HepG2 (cell line): Measurements from ENCODE around the gene DCP2. TPM values are rescaled to one million over a fixed set of nuclear protein-coding genes. Genes with fewer than 3 reads are reported as not detected.

Source experiments
- ARID5B ChIP-seq: IDR thresholded peaks from 2 replicates; pipeline ENCODE4 v1.4.0; 2020; ENCODE audit warnings: mild to moderate bottlenecking, missing genetic modification reagents
- ASH2L ChIP-seq: fragments of 300-600, 200-600 bp; sonication (generic); IDR thresholded peaks from 2 replicates; pipeline ENCODE4 v1.7.0; 2017; ENCODE audit warnings: low read depth, mild to moderate bottlenecking, moderate library complexity, mixed read lengths, low read length; ENCODE audit not compliant: insufficient read length
- FOXA1 ChIP-seq, 2 experiments: fragments of 450-650 bp in 1 of 2; sonication (generic) in 1 of 2; formaldehyde crosslinking in 1 of 2; IDR thresholded peaks; 2 replicates each; pipeline versions ENCODE4 v1.4.0 to v1.6.1; 2016 to 2020; ENCODE audit warnings: missing genetic modification reagents in 1 of 2
- FOXJ3 ChIP-seq: sonication (generic); formaldehyde crosslinking; IDR thresholded peaks from 2 replicates; pipeline ENCODE4 v1.4.0; 2020; ENCODE audit warnings: missing genetic modification reagents, mild to moderate bottlenecking, borderline replicate concordance
- HDAC1 ChIP-seq: sonication (generic); formaldehyde crosslinking; IDR thresholded peaks from 2 replicates; pipeline ENCODE4 v1.5.1; 2020; ENCODE audit warnings: mild to moderate bottlenecking, missing genetic modification reagents
- HMG20A ChIP-seq: IDR thresholded peaks from 2 replicates; pipeline ENCODE4 v1.6.1; 2016; ENCODE audit warnings: borderline replicate concordance
- HNF4G ChIP-seq, 2 experiments: sonication (generic) in 1 of 2; formaldehyde crosslinking in 1 of 2; IDR thresholded peaks; 2 replicates each; pipeline versions ENCODE4 v1.4.0 to v1.6.1; 2011 to 2020; ENCODE audit warnings: borderline replicate concordance in 2 of 2, low read depth in 2 of 2, mild to moderate bottlenecking in 2 of 2, low read length in 1 of 2, missing genetic modification reagents in 1 of 2, moderate library complexity in 1 of 2
- HOXA9 ChIP-seq: sonication (generic); formaldehyde crosslinking; IDR thresholded peaks from 2 replicates; pipeline ENCODE4 v1.8.1; 2022; ENCODE audit warnings: missing genetic modification reagents, mild to moderate bottlenecking, moderate library complexity, borderline replicate concordance
- JUNB ChIP-seq: sonication (generic); formaldehyde crosslinking; IDR thresholded peaks from 2 replicates; pipeline ENCODE4 v1.8.0; 2022; ENCODE audit warnings: missing genetic modification reagents, mild to moderate bottlenecking, borderline replicate concordance
- PTBP1 ChIP-seq: fragments of 200-400 bp; formaldehyde crosslinking; IDR thresholded peaks from 2 replicates; pipeline ENCODE4 v1.6.1; 2018; ENCODE audit warnings: low read length, low read depth; ENCODE audit not compliant: poor library complexity, severe bottlenecking
- RXRB ChIP-seq: IDR thresholded peaks from 2 replicates; pipeline ENCODE4 v1.6.1; 2016; ENCODE audit warnings: borderline replicate concordance, missing genetic modification reagents, missing compliant biosample characterization
- SALL1 ChIP-seq: sonication (generic); formaldehyde crosslinking; IDR thresholded peaks from 2 replicates; pipeline ENCODE4 v1.8.0; 2022; ENCODE audit warnings: mild to moderate bottlenecking, missing genetic modification reagents
- SIN3A ChIP-seq: IDR thresholded peaks from 2 replicates; pipeline ENCODE4 v1.6.1; 2011; ENCODE audit warnings: low read depth, mild to moderate bottlenecking, control low read depth, low read length, borderline replicate concordance
- SOX5 ChIP-seq: IDR thresholded peaks from 2 replicates; pipeline ENCODE4 v1.6.1; 2016; ENCODE audit warnings: borderline replicate concordance
- SP5 ChIP-seq: IDR thresholded peaks from 2 replicates; pipeline ENCODE4 v1.6.1; 2016; ENCODE audit warnings: low read depth, borderline replicate concordance
- ZBTB38 ChIP-seq: sonication (generic); formaldehyde crosslinking; IDR thresholded peaks from 2 replicates; pipeline ENCODE4 v1.5.1; 2020; ENCODE audit warnings: mild to moderate bottlenecking, missing genetic modification reagents
- ZNF747 ChIP-seq: sonication (generic); formaldehyde crosslinking; IDR thresholded peaks from 2 replicates; pipeline ENCODE4 v1.8.1; 2023; ENCODE audit warnings: missing genetic modification reagents, mild to moderate bottlenecking, borderline replicate concordance
- polyA plus RNA-seq, 8 experiments: library from polyadenylated mRNA; depleted of rRNA in 3 of 8; stranded (reverse) in 7 of 8; unstranded in 1 of 8; fragments of >200 nt; fragmentation: Illumina TruSeq in 4 of 8; extraction: Trizol in 4 of 8; gene quantifications; 2 replicates each; pipeline versions ENCODE4 v1.2.1 to v1.2.3, GENCODE V29; 2011 to 2016; ENCODE audit warnings: low read depth in 4 of 8, missing spikeins in 1 of 8, mixed read lengths in 1 of 8; ENCODE audit not compliant: insufficient read depth in 1 of 8
- total RNA-seq, 5 experiments: library from RNA; depleted of rRNA; stranded (reverse); fragments of >200 nt; fragmentation: Illumina TruSeq; extraction: Trizol; gene quantifications; 2 replicates each; pipeline ENCODE4 v1.2.3, GENCODE V29; 2016; ENCODE audit warnings: low read depth in 1 of 5
- TF ChIP-seq, protein P1 (sequence below): sonication (generic); formaldehyde crosslinking; IDR thresholded peaks from 2 replicates; pipeline ENCODE4 v1.4.0; 2020; ENCODE audit warnings: missing genetic modification reagents, borderline replicate concordance
- TF ChIP-seq, protein P2 (sequence below): sonication (generic); formaldehyde crosslinking; IDR thresholded peaks from 2 replicates; pipeline ENCODE4 v1.5.0; 2020; ENCODE audit warnings: missing genetic modification reagents

The DCP2 gene
- total and polyA plus RNA-seq, 2 of the 13 experiments (the other 11 are each of a cell fraction or from before 2014, with no cell fraction given) = 16.2 to 63.4 TPM

DNA sequence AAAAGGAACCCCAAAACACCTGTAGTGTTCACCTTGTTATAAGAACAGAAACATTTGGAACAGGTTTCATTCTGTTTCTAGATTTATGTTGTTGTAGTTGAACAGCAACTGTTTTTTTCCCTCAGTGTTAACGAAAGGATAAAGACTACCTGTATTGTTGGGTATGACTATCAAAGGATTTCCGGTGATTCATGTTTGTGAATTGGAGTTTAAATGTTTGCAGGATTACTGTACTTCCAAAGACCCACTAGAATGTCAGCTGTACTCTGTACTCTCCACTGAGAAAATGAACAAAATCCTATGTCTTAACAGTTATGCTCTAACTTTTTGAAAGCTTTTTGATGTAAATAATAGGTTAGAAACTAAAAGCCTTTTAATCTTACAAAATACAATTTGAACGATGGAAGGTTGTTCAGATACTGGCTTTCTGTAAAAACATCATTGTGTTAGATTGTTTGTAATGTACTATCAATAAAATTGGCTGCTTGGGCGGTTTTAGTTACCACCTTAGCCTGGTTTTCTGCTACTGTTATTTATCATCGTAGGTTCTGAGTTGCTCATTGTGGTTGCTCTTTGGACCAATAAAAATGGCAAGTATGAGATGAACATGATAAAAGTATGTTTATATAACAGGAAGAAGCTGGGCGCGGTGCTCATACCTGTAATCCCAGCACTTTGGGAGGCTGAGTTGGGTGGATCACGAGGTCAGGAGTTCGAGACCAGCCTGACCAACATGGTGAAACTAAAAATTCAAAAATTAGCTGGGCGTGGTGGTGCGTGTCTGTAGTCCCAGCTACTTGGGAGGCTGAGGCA, 44.1 kb downstream of the DCP2 start (continued):
- 0 out of 2 replicates have a peak, but pooled peaks have one; percentile 24 for TF ChIP-seq HNF4G (IDR thresholded peaks at IDR 0.05; ENCODE audit: borderline replicate concordance, low read depth, low read length)
- no peak for TF ChIP-seq HNF4G (CRISPR knock-in tag; IDR thresholded peaks at IDR 0.05; ENCODE audit: borderline replicate concordance, low read depth)
- no peak for TF ChIP-seq SIN3A
- no peak for TF ChIP-seq ZNF747 (CRISPR knock-in tag)
- peak; percentile 96 for TF ChIP-seq ASH2L
- 0 out of 2 replicates have a peak, but pooled peaks have one; percentile 32 for TF ChIP-seq SP5 (CRISPR knock-in tag)
- peak; percentile 89 for TF ChIP-seq SOX5 (CRISPR knock-in tag)
- no peak for TF ChIP-seq PTBP1
- TF ChIP-seq HOXA9 = no peak
- TF ChIP-seq ARID5B = peak; percentile 73
- TF ChIP-seq HMG20A (CRISPR knock-in tag) = peak; percentile 48; the same call in 1 of the 2 replicates
- TF ChIP-seq, protein P1, sequence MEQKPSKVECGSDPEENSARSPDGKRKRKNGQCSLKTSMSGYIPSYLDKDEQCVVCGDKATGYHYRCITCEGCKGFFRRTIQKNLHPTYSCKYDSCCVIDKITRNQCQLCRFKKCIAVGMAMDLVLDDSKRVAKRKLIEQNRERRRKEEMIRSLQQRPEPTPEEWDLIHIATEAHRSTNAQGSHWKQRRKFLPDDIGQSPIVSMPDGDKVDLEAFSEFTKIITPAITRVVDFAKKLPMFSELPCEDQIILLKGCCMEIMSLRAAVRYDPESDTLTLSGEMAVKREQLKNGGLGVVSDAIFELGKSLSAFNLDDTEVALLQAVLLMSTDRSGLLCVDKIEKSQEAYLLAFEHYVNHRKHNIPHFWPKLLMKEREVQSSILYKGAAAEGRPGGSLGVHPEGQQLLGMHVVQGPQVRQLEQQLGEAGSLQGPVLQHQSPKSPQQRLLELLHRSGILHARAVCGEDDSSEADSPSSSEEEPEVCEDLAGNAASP = no peak
- peak; percentile 86; the same call in 1 of the 2 replicates for TF ChIP-seq JUNB (CRISPR knock-in tag)
- TF ChIP-seq ZBTB38 (CRISPR knock-in tag) = peak; percentile 67; the same call in 1 of the 2 replicates
- no peak for TF ChIP-seq HDAC1 (CRISPR knock-in tag)
- TF ChIP-seq, protein P2, sequence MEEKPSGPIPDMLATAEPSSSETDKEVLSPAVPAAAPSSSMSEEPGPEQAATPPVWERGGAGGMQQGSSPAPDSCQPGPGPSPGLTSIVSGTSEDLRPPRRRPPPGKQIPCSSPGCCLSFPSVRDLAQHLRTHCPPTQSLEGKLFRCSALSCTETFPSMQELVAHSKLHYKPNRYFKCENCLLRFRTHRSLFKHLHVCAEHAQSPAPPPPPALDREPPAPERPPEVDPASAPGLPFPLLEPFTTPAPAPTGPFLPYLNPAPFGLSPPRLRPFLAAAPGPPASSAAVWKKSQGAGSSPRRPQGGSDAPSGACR = no peak
- TF ChIP-seq FOXJ3 (CRISPR knock-in tag) = peak; percentile 67; the same call in 1 of the 2 replicates
- TF ChIP-seq RXRB = peak; percentile 54; the same call in 1 of the 2 replicates
- no peak for TF ChIP-seq FOXA1 (IDR thresholded peaks at IDR 0.05)
- 0 out of 2 replicates have a peak, but pooled peaks have one; percentile 44 for TF ChIP-seq FOXA1 (CRISPR knock-in tag; IDR thresholded peaks at IDR 0.05)
- TF ChIP-seq SALL1 (CRISPR knock-in tag) = peak; percentile 85
